GM06990 (cell line): ENCODE results near the gene NUDT22.

Experiments
- DNase-seq: peaks from one replicate; pipeline ENCODE4 v3.0.0-alpha.2; 2011; ENCODE audit not compliant: insufficient read length; ENCODE audit errors: extremely low read depth
- H3K27me3 ChIP-seq: replicated peaks from 2 replicates; pipeline ENCODE4 v1.6.0; 2011; ENCODE audit warnings: low read length; ENCODE audit not compliant: control insufficient read depth, insufficient read depth
- H3K36me3 ChIP-seq: 2 replicates; pipeline ENCODE4 v1.5.1; 2011; ENCODE audit warnings: low read length; ENCODE audit not compliant: control insufficient read depth, insufficient read depth
- H3K4me3 ChIP-seq: replicated peaks from 2 replicates; pipeline ENCODE4 v1.5.1; 2011; ENCODE audit warnings: low read depth, mild to moderate bottlenecking, control low read depth, low read length
- TF ChIP-seq, protein P1 (sequence below): IDR thresholded peaks from 2 replicates; pipeline ENCODE4 v1.5.1; 2011; ENCODE audit warnings: low read length, control low read depth, mild to moderate bottlenecking, inconsistent platforms; ENCODE audit not compliant: insufficient read depth, poor library complexity, severe bottlenecking

Gene NUDT22

GRCh38 chr11:64218628-64219353 lies 7.3 kb upstream of the NUDT22 start:
- Histone ChIP-seq H3K27me3 (no peaks in the 10 kb centered on the region), H3K36me3 (peaks cover 37% of the 10 kb centered on the region), H3K4me3 (no peak overlapping the region)
- TF ChIP-seq, protein P1, sequence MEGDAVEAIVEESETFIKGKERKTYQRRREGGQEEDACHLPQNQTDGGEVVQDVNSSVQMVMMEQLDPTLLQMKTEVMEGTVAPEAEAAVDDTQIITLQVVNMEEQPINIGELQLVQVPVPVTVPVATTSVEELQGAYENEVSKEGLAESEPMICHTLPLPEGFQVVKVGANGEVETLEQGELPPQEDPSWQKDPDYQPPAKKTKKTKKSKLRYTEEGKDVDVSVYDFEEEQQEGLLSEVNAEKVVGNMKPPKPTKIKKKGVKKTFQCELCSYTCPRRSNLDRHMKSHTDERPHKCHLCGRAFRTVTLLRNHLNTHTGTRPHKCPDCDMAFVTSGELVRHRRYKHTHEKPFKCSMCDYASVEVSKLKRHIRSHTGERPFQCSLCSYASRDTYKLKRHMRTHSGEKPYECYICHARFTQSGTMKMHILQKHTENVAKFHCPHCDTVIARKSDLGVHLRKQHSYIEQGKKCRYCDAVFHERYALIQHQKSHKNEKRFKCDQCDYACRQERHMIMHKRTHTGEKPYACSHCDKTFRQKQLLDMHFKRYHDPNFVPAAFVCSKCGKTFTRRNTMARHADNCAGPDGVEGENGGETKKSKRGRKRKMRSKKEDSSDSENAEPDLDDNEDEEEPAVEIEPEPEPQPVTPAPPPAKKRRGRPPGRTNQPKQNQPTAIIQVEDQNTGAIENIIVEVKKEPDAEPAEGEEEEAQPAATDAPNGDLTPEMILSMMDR: no peak
- no peak for DNase-seq

GRCh38 chr11:64219354-64219684 lies 6.8 kb upstream of the NUDT22 start:
- peaks cover 43% of the 10 kb centered on the region for H3K36me3 ChIP-seq
- TF ChIP-seq, protein P1: no peak
- no peak for DNase-seq
- no peak overlapping the region for H3K4me3 ChIP-seq
- no peaks in the 10 kb centered on the region for H3K27me3 ChIP-seq

DNA sequence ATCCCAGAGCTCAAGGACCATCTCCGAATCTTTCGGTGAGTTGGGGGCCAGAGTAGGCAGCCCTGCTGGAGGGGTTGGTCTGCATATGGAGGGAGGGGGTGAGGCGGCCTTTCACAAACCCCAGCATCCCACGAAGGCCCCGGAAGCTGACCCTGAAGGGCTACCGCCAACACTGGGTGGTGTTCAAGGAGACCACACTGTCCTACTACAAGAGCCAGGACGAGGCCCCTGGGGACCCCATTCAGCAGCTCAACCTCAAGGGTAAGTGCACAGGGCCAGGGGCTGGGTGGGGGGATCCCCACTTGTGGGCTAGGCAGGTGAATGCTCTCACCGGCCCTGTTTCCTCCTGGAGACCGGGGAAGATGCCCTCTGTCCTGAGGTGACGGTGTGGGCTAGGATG lies 6.3 kb upstream of the NUDT22 start:
- Histone ChIP-seq H3K27me3 (no peaks in the 10 kb centered on the region), H3K36me3 (peaks cover 44% of the 10 kb centered on the region), H3K4me3 (no peak overlapping the region)
- TF ChIP-seq, protein P1: no peak
- DNase-seq: no peak

DNA sequence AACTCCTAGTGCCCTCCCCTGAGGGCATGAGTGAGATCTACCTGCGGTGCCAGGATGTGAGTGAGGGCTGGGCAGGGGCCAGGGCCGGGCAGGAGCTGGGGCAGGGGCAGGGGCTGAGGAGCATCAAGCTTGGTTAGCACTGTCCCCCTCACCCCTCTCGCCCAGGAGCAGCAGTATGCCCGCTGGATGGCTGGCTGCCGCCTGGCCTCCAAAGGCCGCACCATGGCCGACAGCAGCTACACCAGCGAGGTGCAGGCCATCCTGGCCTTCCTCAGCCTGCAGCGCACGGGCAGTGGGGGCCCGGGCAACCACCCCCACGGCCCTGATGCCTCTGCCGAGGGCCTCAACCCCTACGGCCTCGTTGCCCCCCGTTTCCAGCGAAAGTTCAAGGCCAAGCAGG lies 5.8 kb upstream of the NUDT22 start:
- DNase-seq: no peak
- TF ChIP-seq, protein P1: no peak
- Histone ChIP-seq H3K36me3 (peaks cover 43% of the 10 kb centered on the region), H3K4me3 (no peak overlapping the region), H3K27me3 (no peaks in the 10 kb centered on the region)

GRCh38 chr11:64220798-64221197 lies 5.3 kb upstream of the NUDT22 start:
- TF ChIP-seq, protein P1: no peak
- Histone ChIP-seq H3K36me3 (peaks cover 43% of the 10 kb centered on the region), H3K27me3 (no peaks in the 10 kb centered on the region), H3K4me3 (no peak overlapping the region)
- DNase-seq: no peak

DNA sequence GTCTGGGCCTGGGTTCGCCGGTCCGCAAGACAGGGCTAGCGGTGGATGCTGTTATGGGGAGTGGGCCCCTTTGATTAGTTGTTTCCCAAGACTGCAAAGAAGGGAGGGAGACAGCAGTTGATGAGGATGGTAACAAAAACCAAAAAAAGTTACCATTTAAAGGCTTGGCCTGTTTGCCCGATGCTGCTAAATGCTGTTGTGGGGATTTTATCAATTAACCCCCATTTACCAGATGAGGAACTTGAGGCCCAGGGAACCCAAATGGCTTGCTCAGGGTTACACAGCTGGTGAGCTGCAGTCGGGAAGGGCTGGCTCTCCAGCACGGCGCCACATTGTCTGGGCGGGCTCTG lies 3.4 kb upstream of the NUDT22 start:
- no peak for DNase-seq
- H3K36me3 ChIP-seq: peaks cover 42% of the 10 kb centered on the region
- H3K4me3 ChIP-seq: no peak overlapping the region
- TF ChIP-seq, protein P1: no peak
- H3K27me3 ChIP-seq: no peaks in the 10 kb centered on the region
